ENCODE data around the gene ZNF76. TPM values are rescaled to one million over a fixed set of nuclear protein-coding genes. Genes with fewer than 3 reads are reported as not detected.
"Not testable (repeated sequence)": the region's sequence is repeated elsewhere in the genome, so short reads cannot be mapped to it uniquely, and the experiment has no call there.

Gene ZNF76
- total and polyA plus RNA-seq, 12 donors, result 17.9 to 67.1 (median 37.8) TPM

GRCh38 chr6:35327349-35328027 lies 68.0 kb downstream of the ZNF76 start:
- Histone ChIP-seq H3K27me3 (no peaks in the 10 kb centered on the region), H3K36me3 (peaks cover 0 to 10% (median 0%) of the 10 kb centered on the region in 9 donors), H3K9me3 (no peaks in the 10 kb centered on the region), H3K27ac (no peak overlapping the region), H3K4me1 (no peaks in the 10 kb centered on the region), H3K4me3 (no peak overlapping the region)
- whole genome bisulfite sequencing, 2 donors, result 39 to 41% methylated on average over 7 of the region's 7 CpGs
- DNase-seq (peak; percentile 50 to 67), ATAC-seq (peak; percentile 59 to 87 (median 82))
- TF ChIP-seq, protein P1, sequence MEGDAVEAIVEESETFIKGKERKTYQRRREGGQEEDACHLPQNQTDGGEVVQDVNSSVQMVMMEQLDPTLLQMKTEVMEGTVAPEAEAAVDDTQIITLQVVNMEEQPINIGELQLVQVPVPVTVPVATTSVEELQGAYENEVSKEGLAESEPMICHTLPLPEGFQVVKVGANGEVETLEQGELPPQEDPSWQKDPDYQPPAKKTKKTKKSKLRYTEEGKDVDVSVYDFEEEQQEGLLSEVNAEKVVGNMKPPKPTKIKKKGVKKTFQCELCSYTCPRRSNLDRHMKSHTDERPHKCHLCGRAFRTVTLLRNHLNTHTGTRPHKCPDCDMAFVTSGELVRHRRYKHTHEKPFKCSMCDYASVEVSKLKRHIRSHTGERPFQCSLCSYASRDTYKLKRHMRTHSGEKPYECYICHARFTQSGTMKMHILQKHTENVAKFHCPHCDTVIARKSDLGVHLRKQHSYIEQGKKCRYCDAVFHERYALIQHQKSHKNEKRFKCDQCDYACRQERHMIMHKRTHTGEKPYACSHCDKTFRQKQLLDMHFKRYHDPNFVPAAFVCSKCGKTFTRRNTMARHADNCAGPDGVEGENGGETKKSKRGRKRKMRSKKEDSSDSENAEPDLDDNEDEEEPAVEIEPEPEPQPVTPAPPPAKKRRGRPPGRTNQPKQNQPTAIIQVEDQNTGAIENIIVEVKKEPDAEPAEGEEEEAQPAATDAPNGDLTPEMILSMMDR (IDR thresholded peaks at IDR 0.05), result peak; percentile 18 to 69 (median 60)
- intact Hi-C loops (cut with DNase I), result loop anchor here in 5 of 10 donors (1.0 to 5.0 kb wide), 3 partner anchors 30 to 35 kb away; partner anchors contain the start of gene DEF6 (in 4 of the 5)

GRCh38 chr6:35328108-35328723 lies 68.7 kb downstream of the ZNF76 start:
- TF ChIP-seq, protein P1 (IDR thresholded peaks at IDR 0.05), result no peak
- H3K27me3 ChIP-seq, result no peaks in the 10 kb centered on the region
- intact Hi-C loops (cut with DNase I), result loop anchor here in 1 of 10 donors (5.0 kb wide), 1 partner anchor 36 kb away; no protein-coding TSS in a partner anchor
- no peak overlapping the region for H3K27ac ChIP-seq
- ATAC-seq (no peak), DNase-seq (no peak)
- peaks cover 0 to 3% (median 0%) of the 10 kb centered on the region in 9 donors for H3K36me3 ChIP-seq
- H3K4me3 ChIP-seq, result no peak overlapping the region
- H3K9me3 ChIP-seq, result no peaks in the 10 kb centered on the region
- WGBS, 2 donors, result 88% methylated on average over 1 of the region's 1 CpG
- no peaks in the 10 kb centered on the region for H3K4me1 ChIP-seq

DNA sequence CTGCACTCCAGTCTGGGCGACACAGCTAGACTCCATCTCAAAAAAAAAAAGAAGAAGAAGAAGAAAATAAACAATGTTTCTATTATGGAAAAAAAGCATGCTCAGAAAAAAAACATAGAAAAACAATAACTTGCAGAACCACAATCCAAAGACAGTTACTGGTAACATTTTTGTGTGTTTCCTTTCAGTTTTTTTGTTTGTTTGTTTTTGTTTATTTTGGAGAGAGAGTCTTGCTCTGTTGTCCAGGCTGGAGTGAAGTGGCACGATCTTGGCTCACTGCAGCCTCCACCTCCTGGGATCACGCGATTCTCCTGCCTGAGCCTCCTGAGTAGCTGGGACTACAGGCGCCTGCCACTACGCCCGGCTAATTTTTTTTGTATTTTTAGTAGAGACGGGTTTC lies 69.4 kb downstream of the ZNF76 start:
- H3K9me3 ChIP-seq, DNase-seq, H3K27me3 ChIP-seq, H3K36me3 ChIP-seq, ATAC-seq, H3K27ac ChIP-seq, H3K4me3 ChIP-seq, H3K4me1 ChIP-seq: not testable (repeated sequence)
- WGBS, 2 donors, result 90 to 97% methylated on average over 8 of the region's 8 CpGs
- intact Hi-C loops (cut with DNase I), result loop anchor here in 1 of 10 donors (5.0 kb wide), 1 partner anchor 37 kb away; no protein-coding TSS in a partner anchor

DNA sequence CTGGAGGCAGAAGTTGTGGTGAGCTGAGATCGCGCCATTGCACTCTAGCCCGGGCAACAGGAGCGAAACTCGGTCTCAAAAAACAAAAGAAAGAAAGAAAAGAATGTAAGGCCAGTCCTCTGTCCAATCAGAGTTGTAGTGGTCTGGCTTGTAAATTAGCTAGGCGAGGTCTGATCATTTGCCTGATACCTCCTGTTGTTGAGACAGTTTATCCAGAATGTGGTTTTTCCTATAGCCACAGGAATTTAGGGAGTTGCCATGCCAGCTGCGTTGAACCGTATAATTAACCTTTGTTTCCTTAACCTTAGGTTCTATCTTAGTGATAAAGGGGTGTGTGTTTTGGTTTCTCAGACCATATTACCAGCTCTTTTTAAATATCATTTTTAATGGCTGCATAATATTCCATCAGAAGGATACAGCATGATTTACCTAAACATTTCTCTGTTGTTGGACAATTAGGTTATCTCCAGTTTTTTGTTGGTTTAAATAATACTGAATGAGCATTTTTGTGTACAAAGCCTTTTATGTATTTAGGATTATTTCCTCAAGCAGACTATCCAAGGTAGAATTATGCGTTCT lies 71.1 kb downstream of the ZNF76 start:
- intact Hi-C loops (cut with DNase I), result no loop called here
- ATAC-seq (no peak), DNase-seq (no peak)
- no peaks in the 10 kb centered on the region for H3K36me3 ChIP-seq
- WGBS, 2 donors, result 94 to 96% methylated on average over 9 of the region's 9 CpGs
- no peaks in the 10 kb centered on the region for H3K4me1 ChIP-seq
- H3K27ac ChIP-seq, result no peak overlapping the region
- no peaks in the 10 kb centered on the region for H3K27me3 ChIP-seq
- TF ChIP-seq, protein P1 (IDR thresholded peaks at IDR 0.05), result no peak
- no peaks in the 10 kb centered on the region for H3K9me3 ChIP-seq
- no peak overlapping the region for H3K4me3 ChIP-seq
